Endothelial cell (in vitro differentiated cells): ENCODE results near the gene F7. TPM values are rescaled to one million over a fixed set of nuclear protein-coding genes. Genes with fewer than 3 reads are reported as not detected.
"Not testable (repeated sequence)": the region's sequence is repeated elsewhere in the genome, so short reads cannot be mapped to it uniquely, and the experiment has no call there.

Source experiments
- DNase-seq: peaks from one replicate; pipeline ENCODE4 v3.0.0; 2021; ENCODE audit warnings: low spot score
- H3K27ac Mint-ChIP-seq: one replicate; pipeline ENCODE4 v1.8.0; 2021; ENCODE audit warnings: mixed read lengths, inconsistent platforms; ENCODE audit not compliant: unreplicated experiment
- H3K27me3 Mint-ChIP-seq: one replicate; pipeline ENCODE4 v1.8.0; 2021; ENCODE audit warnings: mild to moderate bottlenecking, moderate library complexity, mixed read lengths, inconsistent platforms; ENCODE audit not compliant: unreplicated experiment
- H3K36me3 Mint-ChIP-seq: one replicate; pipeline ENCODE4 v1.8.0; 2021; ENCODE audit warnings: mild to moderate bottlenecking, low read depth, mixed read lengths, inconsistent platforms; ENCODE audit not compliant: unreplicated experiment
- H3K4me1 Mint-ChIP-seq: one replicate; pipeline ENCODE4 v1.8.0; 2021; ENCODE audit warnings: mild to moderate bottlenecking, mixed read lengths, inconsistent platforms; ENCODE audit not compliant: unreplicated experiment
- H3K4me3 Mint-ChIP-seq: one replicate; pipeline ENCODE4 v1.8.0; 2021; ENCODE audit warnings: mild to moderate bottlenecking, mixed read lengths, inconsistent platforms; ENCODE audit not compliant: unreplicated experiment
- H3K9me3 Mint-ChIP-seq: one replicate; pipeline ENCODE4 v1.8.0; 2021; ENCODE audit warnings: mixed read lengths, inconsistent platforms; ENCODE audit not compliant: unreplicated experiment
- CTCF ChIP-seq: fragments of 200-600 bp; sonication (generic); IDR thresholded peaks from one replicate; pipeline ENCODE4 v1.5.0; 2021; ENCODE audit warnings: antibody characterized with exemption; ENCODE audit not compliant: unreplicated experiment
- total RNA-seq: library from RNA; stranded (reverse); fragmentation: NEBNext Ultra II Directional; extraction: Animal tissue kit (Norgen Biotek cat#: 25700); gene quantifications from one replicate; pipeline ENCODE4 v1.2.1, GENCODE V29; 2021; ENCODE audit not compliant: unreplicated experiment

F7 gene
- total RNA-seq, 1 donor from 2014 or later: not detected

- Mint-ChIP-seq H3K27ac (no peak overlapping the region), H3K9me3 (no peaks in the 10 kb centered on the region), H3K27me3 (peaks cover 1% of the 10 kb centered on the region), H3K4me1 (no peaks in the 10 kb centered on the region), H3K4me3 (no peak overlapping the region), H3K36me3 (no peaks in the 10 kb centered on the region)
- DNase-seq: no peak
- TF ChIP-seq CTCF: no peak
Observed at GRCh38 chr13:113110852-113111315, 5.3 kb downstream of the F7 start.

GRCh38 chr13:113111821-113112220 lies 6.2 kb downstream of the F7 start:
- H3K4me1 Mint-ChIP-seq, H3K9me3 Mint-ChIP-seq, DNase-seq, H3K4me3 Mint-ChIP-seq, H3K27ac Mint-ChIP-seq, H3K36me3 Mint-ChIP-seq, H3K27me3 Mint-ChIP-seq: not testable (repeated sequence)

- not testable (repeated sequence) for H3K27me3 Mint-ChIP-seq, H3K9me3 Mint-ChIP-seq, DNase-seq, H3K27ac Mint-ChIP-seq, H3K4me3 Mint-ChIP-seq, H3K4me1 Mint-ChIP-seq, H3K36me3 Mint-ChIP-seq
Observed at GRCh38 chr13:113112475-113112874, 6.9 kb downstream of the F7 start.

- H3K4me3 Mint-ChIP-seq: no peak overlapping the region
- H3K4me1 Mint-ChIP-seq: no peaks in the 10 kb centered on the region
- H3K36me3 Mint-ChIP-seq: no peaks in the 10 kb centered on the region
- no peaks in the 10 kb centered on the region for H3K9me3 Mint-ChIP-seq
- H3K27me3 Mint-ChIP-seq: peaks cover 7% of the 10 kb centered on the region
- no peak for DNase-seq
- no peak for TF ChIP-seq CTCF
- H3K27ac Mint-ChIP-seq: no peak overlapping the region
Observed at GRCh38 chr13:113112893-113113845, 7.6 kb downstream of the F7 start.

- DNase-seq: no peak
- no peaks in the 10 kb centered on the region for H3K36me3 Mint-ChIP-seq
- no peaks in the 10 kb centered on the region for H3K9me3 Mint-ChIP-seq
- H3K4me1 Mint-ChIP-seq: no peaks in the 10 kb centered on the region
- H3K27me3 Mint-ChIP-seq: peaks cover 7% of the 10 kb centered on the region
- TF ChIP-seq CTCF: no peak
- H3K27ac Mint-ChIP-seq: no peak overlapping the region
- no peak overlapping the region for H3K4me3 Mint-ChIP-seq
Observed at GRCh38 chr13:113113846-113114271, 8.3 kb downstream of the F7 start.
